T-helper 1 cell (primary cell): ENCODE results near the gene BCL11B.

Experiments used
- DNase-seq, 5 donors: peaks; one replicate each; pipeline ENCODE4 v3.0.0-alpha.2; 2012 to 2020

The BCL11B gene

GRCh38 chr14:99131632-99132271 is 140.2 kb downstream of the BCL11B start:
- DNase-seq = no peak

DNA sequence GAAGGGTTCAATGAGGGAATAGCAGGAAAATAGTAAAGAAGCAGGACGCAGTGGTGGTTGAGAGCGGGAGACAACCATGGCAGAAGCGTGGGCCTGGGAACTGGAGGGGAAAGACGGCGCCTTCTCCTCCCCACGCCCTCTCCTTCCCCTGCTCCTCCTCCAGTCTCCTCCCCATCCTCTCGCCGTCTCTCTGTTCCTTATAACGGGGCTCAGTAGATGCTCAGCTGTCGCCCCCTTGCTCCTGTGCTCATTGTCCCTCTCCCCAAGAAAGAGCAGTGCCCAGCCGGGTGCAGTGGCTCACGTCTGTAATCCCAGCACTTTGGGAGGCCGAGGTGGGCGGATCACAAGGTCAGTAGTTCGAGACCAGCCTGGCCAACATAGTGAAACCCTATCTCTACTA is 142.0 kb downstream of the BCL11B start:
- no peak for DNase-seq

DNA sequence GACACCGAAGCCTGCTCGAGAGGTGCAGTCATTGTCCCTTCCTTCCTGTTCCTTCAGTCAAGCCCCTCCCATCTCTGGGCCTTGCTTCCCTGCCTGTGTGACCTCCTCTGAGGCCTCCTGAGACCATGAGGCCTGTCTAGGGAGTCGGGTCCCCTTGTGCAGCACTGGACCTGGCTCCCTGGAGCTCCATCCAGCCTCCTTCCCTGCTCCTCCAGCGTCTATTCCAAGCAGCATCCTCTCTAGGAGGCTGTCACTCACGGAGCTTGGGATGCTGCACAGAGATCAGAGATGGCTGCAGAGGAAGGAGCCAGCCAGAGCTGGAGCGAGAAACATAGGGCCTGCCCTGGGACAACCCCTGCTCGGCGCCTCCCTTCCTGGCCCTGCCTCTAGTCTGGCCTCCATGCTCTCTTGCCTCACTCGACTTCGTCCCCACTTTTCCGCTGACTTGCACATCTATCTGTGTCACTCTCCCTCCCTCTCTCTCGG is 142.7 kb downstream of the BCL11B start:
- no peak for DNase-seq

DNA sequence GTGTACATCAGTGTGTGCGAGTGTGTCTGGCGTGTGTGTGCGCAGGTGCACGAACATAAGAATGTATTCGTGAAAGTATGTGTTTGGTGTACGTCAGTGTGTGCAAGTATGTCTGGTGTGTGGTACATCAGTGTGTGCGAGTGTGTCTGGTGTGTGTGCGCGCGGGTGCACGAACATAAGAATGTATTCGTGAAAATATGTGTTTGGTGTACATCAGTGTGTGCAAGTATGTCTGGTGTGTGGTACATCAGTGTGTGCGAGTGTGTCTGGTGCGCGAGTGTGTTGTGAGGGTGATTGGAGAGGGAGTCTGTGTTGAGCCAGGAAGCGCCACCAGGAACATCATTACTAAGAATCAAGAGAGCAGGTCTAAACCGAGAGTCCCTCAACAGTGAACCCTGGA is 143.8 kb downstream of the BCL11B start:
- no peak for DNase-seq

- DNase-seq = no peak
Observed at GRCh38 chr14:99127651-99128167, 144.3 kb downstream of the BCL11B start.

- DNase-seq = no peak
Observed at GRCh38 chr14:99125616-99126431, 146.2 kb downstream of the BCL11B start.

DNA sequence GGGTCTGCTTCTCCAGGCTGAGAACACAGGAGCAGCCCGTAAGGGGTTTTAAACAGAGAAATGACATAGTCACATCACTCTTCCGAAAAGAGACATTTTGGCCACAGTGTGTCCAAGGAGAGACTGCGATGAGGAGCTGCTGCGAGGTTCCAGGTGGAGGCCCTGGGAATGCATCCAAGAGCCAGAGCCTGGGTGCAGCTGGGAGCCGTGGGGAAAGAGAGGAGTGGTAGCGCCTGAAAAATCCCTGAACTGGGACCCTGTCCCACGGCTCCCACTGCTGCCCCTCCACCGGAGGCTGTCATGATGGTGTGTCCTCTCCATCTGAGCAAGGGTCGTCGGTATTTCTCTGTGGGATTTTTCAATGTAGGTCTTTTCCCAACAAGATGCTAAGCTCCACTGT is 146.9 kb downstream of the BCL11B start:
- DNase-seq = no peak

- no peak for DNase-seq
Observed at GRCh38 chr14:99124482-99125105, 147.4 kb downstream of the BCL11B start.

DNA sequence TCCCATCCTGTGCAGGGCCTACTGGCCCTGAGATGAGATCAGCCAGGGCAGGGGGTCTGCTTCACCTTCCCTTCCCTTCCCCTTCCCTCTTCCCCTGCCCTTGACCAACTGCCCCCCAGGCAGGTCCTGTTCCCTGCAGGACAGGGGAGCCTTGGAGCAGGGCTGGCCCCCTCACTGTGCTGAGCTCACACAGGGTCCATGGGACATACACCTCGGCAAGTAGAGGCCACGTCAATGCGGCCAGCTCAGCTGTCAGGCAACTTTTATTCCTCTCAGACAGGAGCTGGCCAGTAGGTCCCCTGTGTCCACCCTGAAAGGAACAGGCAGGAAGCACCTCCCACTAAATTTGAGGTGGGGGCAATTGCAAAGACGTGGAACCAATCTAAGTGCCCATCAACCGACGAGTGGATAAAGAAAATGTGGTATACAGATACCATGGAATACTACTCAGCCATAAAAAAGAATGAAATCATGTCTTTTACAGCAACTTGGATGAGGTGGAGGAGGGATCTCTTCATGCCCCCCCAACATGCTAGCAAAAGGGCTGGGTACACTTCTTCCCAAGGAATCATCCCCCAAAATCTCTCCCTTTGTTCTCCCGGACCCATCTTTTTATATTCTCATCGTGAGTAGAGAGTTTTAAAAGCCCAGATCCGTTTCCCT is 148.7 kb downstream of the BCL11B start:
- DNase-seq = no peak

GRCh38 chr14:99122521-99123125 is 149.4 kb downstream of the BCL11B start:
- DNase-seq = no peak

GRCh38 chr14:99121319-99121875 is 150.6 kb downstream of the BCL11B start:
- DNase-seq = no peak

DNA sequence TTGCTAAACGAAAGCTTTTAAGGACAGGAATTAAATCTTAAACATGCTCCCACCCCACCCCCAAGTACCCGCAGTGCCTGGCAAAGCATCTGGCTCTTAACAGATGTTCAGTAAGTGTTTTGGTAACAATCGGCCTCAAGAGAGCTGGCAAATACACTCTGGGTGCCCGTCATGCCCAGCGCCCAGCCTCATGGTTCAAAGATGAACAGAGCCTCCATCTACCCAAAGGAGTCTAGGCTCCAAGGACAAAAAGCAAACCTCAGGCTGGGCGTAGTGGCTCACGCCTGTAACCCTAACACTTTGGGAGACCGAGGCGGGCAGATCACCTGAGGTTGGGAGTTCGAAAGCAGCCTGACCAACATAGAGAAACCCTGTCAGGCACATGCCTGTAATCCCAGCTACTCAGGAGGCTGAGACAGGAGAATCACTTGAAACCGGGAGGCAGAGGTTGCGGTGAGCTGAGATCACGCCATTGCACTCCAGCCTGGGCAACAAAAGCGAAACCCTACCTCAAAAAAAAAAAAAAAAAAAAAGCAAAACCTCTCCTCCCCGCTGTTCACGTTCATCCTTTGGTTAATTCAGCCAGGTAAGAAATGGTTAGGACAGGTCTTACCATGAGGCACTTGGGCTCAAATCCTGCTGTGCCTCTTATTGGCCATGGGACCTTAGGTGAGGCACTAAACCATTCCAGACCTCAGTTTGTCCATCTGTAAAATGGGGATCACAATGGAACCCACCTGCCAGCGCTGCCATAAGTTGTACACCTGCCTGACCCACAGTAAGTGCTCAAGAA is 151.3 kb downstream of the BCL11B start:
- no peak for DNase-seq

DNA sequence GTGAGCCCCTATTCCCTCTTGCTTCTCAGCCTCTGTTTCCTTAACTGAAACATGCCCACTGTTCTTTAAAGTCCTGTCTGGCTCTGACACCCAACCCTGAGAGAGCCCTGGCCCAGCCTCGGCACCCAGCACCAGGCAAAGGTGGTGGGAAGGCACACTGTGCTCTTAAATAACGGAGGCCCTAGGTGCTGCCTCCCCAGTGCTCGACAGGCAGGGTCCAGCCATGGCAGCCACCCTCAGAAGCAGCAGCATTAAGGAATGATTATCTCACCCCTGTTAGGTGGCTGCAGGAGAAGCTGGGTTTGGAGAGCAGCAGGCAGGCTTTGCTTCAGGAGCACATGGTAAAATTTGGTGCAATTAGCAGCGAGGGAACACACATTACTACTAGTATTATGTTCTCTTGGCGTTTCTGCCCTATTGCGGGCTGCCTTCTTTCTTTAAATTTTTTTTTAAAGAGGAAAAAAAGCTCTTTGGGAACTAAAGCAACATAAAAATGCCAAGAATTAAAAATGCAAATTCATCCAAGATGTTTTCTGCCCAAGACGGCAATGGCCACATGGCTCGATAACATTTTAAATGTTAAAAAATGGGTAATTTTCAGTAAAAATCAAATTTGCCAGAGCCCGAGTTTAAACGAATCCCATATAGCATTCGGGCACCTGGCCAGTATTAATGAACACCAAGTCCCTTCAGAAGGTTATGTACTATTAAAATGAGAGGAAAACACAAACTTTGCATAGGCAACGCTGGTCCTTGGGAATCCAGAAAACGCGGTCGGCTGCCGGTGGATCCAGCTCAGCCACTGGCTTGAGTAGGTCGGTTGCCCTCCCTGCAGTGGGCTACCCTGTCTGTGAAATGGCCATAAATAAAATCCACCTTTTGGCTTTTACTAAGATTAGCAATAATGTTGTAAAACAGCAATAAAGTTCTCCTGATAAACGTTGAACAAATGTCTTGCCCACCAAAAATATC is 152.2 kb downstream of the BCL11B start:
- no peak for DNase-seq
